ENCODE measurements around the gene FAN1. TPM values are rescaled to one million over a fixed set of nuclear protein-coding genes. Genes with fewer than 3 reads are reported as not detected.

The FAN1 gene
- polyA plus RNA-seq, 4 donors: 24.6 to 44.0 (median 33.6) TPM

Other genes with a start within 250 kb of the FAN1 start
- gene MTMR10, start 87.7 kb downstream of the FAN1 start, polyA plus RNA-seq (ENCODE audit: insufficient read length in 4 of 4): 10 to 100 TPM; 28.9 to 71.6 (median 58.7) TPM
- under 1 TPM; 0.27 to 0.88 (median 0.56) TPM for gene TRPM1, start 197.8 kb downstream of the FAN1 start, polyA plus RNA-seq (ENCODE audit: insufficient read length in 4 of 4)